ENCODE measurements around the gene FRAS1. TPM values are rescaled to one million over a fixed set of nuclear protein-coding genes. Genes with fewer than 3 reads are reported as not detected.

Gene FRAS1
- polyA plus RNA-seq, 3 donors from 2014 or later, result not detected

GRCh38 chr4:78568640-78569305 is 511.6 kb downstream of the FRAS1 start:
- H3K36me3 Mint-ChIP-seq, result no peaks in the 10 kb centered on the region

GRCh38 chr4:78569306-78569821 is 512.2 kb downstream of the FRAS1 start:
- Mint-ChIP-seq H3K9me3 (no peaks in the 10 kb centered on the region), H3K4me1 (no peaks in the 10 kb centered on the region), H3K4me3 (no peak overlapping the region), H3K27me3 (ENCODE audit: low read depth in 3 of 3) (peaks cover 0 to 5% (median 2%) of the 10 kb centered on the region in 3 donors), H3K36me3 (no peaks in the 10 kb centered on the region), H3K27ac (no peak overlapping the region)
- DNase-seq, result no peak

More at GRCh38 chr4:78568640-78569305, 511.6 kb downstream of the FRAS1 start:
- H3K4me1 Mint-ChIP-seq, result no peaks in the 10 kb centered on the region
- DNase-seq, result no peak
- no peak overlapping the region for H3K27ac Mint-ChIP-seq
- no peaks in the 10 kb centered on the region for H3K9me3 Mint-ChIP-seq
- no peak overlapping the region for H3K4me3 Mint-ChIP-seq
- peaks cover 0 to 5% (median 2%) of the 10 kb centered on the region in 3 donors for H3K27me3 Mint-ChIP-seq (ENCODE audit: low read depth in 3 of 3)

GRCh38 chr4:78570117-78570516 is 513.0 kb downstream of the FRAS1 start:
- Mint-ChIP-seq H3K9me3 (peaks cover 0 to 2% (median 0%) of the 10 kb centered on the region in 6 donors), H3K4me1 (no peaks in the 10 kb centered on the region), H3K27ac (no peak overlapping the region), H3K36me3 (no peaks in the 10 kb centered on the region), H3K4me3 (no peak overlapping the region), H3K27me3 (ENCODE audit: low read depth in 3 of 3) (peaks cover 0 to 3% (median 2%) of the 10 kb centered on the region in 3 donors)
- no peak for DNase-seq

- H3K27me3 Mint-ChIP-seq (ENCODE audit: low read depth in 3 of 3), result peaks cover 0 to 3% (median 0%) of the 10 kb centered on the region in 3 donors
- peaks cover 0 to 6% (median 0%) of the 10 kb centered on the region in 6 donors for H3K9me3 Mint-ChIP-seq
- no peak for DNase-seq
Observed at GRCh38 chr4:78571804-78572203, 514.7 kb downstream of the FRAS1 start.

GRCh38 chr4:78578674-78579425 is 521.7 kb downstream of the FRAS1 start:
- no peak overlapping the region for H3K4me3 Mint-ChIP-seq
- H3K27me3 Mint-ChIP-seq (ENCODE audit: low read depth in 3 of 3), result peaks cover 0 to 10% (median 1%) of the 10 kb centered on the region in 3 donors
- DNase-seq, result no peak
- no peaks in the 10 kb centered on the region for H3K36me3 Mint-ChIP-seq
- no peak overlapping the region for H3K27ac Mint-ChIP-seq
- no peaks in the 10 kb centered on the region for H3K4me1 Mint-ChIP-seq
- peaks cover 0 to 6% (median 0%) of the 10 kb centered on the region in 6 donors for H3K9me3 Mint-ChIP-seq

More at GRCh38 chr4:78571804-78572203, 514.7 kb downstream of the FRAS1 start:
- H3K36me3 Mint-ChIP-seq, result no peaks in the 10 kb centered on the region
- no peak overlapping the region for H3K27ac Mint-ChIP-seq
- no peaks in the 10 kb centered on the region for H3K4me1 Mint-ChIP-seq
- H3K4me3 Mint-ChIP-seq, result no peak overlapping the region

- H3K4me3 Mint-ChIP-seq, result no peak overlapping the region
- no peaks in the 10 kb centered on the region for H3K4me1 Mint-ChIP-seq
- no peaks in the 10 kb centered on the region for H3K36me3 Mint-ChIP-seq
- no peaks in the 10 kb centered on the region for H3K9me3 Mint-ChIP-seq
- peaks cover 0 to 11% (median 3%) of the 10 kb centered on the region in 3 donors for H3K27me3 Mint-ChIP-seq (ENCODE audit: low read depth in 3 of 3)
- DNase-seq, result no peak
- no peak overlapping the region for H3K27ac Mint-ChIP-seq
Observed at GRCh38 chr4:78581618-78582017, 524.5 kb downstream of the FRAS1 start.

- no peak for DNase-seq
- Mint-ChIP-seq H3K27me3 (ENCODE audit: low read depth in 3 of 3) (peaks cover 0 to 9% (median 2%) of the 10 kb centered on the region in 3 donors), H3K4me1 (no peaks in the 10 kb centered on the region), H3K4me3 (no peak overlapping the region), H3K27ac (no peak overlapping the region), H3K36me3 (no peaks in the 10 kb centered on the region), H3K9me3 (no peaks in the 10 kb centered on the region)
Observed at GRCh38 chr4:78584863-78585547, 527.9 kb downstream of the FRAS1 start.

GRCh38 chr4:78585633-78586032 is 528.5 kb downstream of the FRAS1 start:
- Mint-ChIP-seq H3K27me3 (ENCODE audit: low read depth in 3 of 3) (peaks cover 0 to 6% (median 2%) of the 10 kb centered on the region in 3 donors), H3K27ac (no peak overlapping the region), H3K4me1 (no peaks in the 10 kb centered on the region), H3K9me3 (no peaks in the 10 kb centered on the region), H3K4me3 (no peak overlapping the region), H3K36me3 (no peaks in the 10 kb centered on the region)
- no peak for DNase-seq

- Mint-ChIP-seq H3K27ac (no peak overlapping the region), H3K36me3 (no peaks in the 10 kb centered on the region), H3K4me1 (no peaks in the 10 kb centered on the region), H3K4me3 (no peak overlapping the region), H3K9me3 (no peaks in the 10 kb centered on the region), H3K27me3 (ENCODE audit: low read depth in 3 of 3) (peaks cover 0 to 2% (median 0%) of the 10 kb centered on the region in 3 donors)
- DNase-seq, result no peak
Observed at GRCh38 chr4:78588894-78589545, 531.9 kb downstream of the FRAS1 start.

GRCh38 chr4:78591404-78591803 is 534.3 kb downstream of the FRAS1 start:
- H3K27me3 Mint-ChIP-seq (ENCODE audit: low read depth in 3 of 3), result no peaks in the 10 kb centered on the region
- H3K4me3 Mint-ChIP-seq, result no peak overlapping the region
- no peak for DNase-seq
- no peaks in the 10 kb centered on the region for H3K36me3 Mint-ChIP-seq
- no peak overlapping the region for H3K27ac Mint-ChIP-seq
- H3K9me3 Mint-ChIP-seq, result no peaks in the 10 kb centered on the region
- no peaks in the 10 kb centered on the region for H3K4me1 Mint-ChIP-seq

- no peak for DNase-seq
- Mint-ChIP-seq H3K4me3 (no peak overlapping the region), H3K27ac (no peak overlapping the region), H3K36me3 (no peaks in the 10 kb centered on the region), H3K27me3 (ENCODE audit: low read depth in 3 of 3) (no peaks in the 10 kb centered on the region), H3K9me3 (no peaks in the 10 kb centered on the region), H3K4me1 (no peaks in the 10 kb centered on the region)
Observed at GRCh38 chr4:78592088-78592783, 535.1 kb downstream of the FRAS1 start.

Data from immature natural killer cell (primary cell).